ENCODE results near the gene SMAGP.
"Not testable (repeated sequence)": the region's sequence is repeated elsewhere in the genome, so short reads cannot be mapped to it uniquely, and the experiment has no call there.

The SMAGP gene

DNA sequence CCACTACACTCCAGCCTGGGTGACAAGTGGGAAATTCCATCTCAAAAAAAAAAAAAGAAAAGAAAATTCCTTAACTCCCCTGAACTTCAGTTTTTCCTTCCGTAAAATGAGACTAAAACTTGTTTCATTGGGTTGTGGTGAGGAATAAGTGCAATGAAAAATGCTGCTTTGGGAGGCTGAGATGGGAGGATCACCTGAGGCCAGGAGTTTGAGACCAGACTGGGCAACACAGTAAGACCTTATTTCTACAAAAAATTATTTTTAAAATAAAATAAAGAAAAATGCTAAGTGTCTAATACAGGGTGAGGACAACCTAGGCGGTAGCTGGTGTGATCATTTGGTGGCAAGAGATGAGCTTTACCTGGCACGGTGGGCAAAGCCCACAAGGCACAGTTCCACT is 6.9 kb downstream of the SMAGP start:
- DNase-seq, result no peak

- DNase-seq, result no peak
Observed at GRCh38 chr12:51262758-51263177, 7.4 kb downstream of the SMAGP start.

GRCh38 chr12:51259600-51259999 is 10.6 kb downstream of the SMAGP start:
- DNase-seq, result not testable (repeated sequence)

DNA sequence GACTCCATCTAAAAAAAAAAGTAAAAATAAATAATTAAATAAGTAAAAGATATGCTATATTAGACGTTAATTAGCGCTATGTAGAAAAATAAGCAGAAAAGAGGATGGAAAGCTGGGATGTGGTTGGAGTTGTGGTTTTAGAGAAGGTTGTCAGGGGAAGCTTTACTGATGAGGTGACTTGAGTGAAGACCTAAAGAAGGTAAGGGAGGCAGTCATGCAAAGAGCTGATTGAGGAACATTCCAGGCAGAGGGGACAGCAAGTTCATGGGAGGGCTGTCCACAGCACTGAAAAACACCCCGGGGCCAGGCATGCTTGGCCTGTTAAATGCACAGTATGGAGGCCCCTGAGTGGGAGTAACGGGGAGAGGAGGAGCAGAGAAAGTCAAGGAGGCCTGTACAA is 15.7 kb downstream of the SMAGP start:
- no peak for DNase-seq

DNA sequence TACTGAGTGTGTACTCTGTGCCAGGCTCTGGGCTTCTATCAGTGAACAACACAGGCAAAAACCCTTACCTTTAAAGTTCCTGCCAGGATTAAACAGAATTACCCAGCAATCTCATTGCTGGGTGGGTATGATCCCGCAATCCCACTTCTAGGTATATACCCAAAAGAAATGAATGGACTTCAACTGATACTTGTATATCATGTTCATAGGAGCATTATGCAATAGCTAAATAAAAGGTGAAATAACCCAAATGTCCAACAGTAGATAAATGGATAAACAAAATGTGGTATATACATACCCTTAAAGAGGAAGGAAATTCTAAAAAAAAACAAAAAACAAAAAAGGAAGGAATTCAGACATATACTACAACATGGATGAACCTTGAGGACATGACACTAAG is 16.9 kb downstream of the SMAGP start:
- DNase-seq, result no peak

DNA sequence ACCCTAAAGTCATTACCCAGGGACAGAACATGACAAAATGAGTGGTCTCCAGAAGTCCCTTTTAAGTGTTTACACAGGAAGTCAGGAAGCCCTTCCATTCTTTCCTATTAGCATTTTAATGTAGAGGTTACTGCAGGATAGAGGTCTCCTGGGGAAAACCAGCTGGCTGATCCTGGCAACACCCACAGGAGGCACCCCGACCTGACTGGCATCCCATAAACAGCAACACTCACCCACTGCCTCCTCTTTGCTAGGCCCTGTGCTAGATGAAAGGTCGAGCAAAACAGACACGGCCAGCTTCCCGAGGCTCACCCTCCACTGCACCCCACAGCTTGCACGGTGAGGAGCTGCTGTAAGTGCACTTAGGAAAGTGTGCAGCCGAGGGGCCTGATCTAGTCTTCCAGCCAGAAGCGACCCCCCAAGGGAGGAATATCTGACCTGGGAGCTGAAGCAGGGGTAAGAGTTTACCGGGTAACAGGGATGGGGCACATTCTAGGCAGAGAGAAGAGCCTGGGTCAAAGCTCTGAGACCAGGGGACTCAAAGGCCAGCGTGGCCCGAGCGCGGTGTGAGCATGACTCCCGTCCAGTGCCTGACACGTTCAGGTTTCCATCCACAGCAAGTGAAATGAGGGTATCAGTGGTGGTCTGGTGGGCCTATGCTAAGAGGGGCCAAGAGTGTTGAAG is 22.6 kb downstream of the SMAGP start:
- no peak for DNase-seq

- no peak for DNase-seq
Observed at GRCh38 chr12:51246254-51246853, 23.9 kb downstream of the SMAGP start.

- DNase-seq, result no peak
Observed at GRCh38 chr12:51245476-51246253, 24.6 kb downstream of the SMAGP start.

DNA sequence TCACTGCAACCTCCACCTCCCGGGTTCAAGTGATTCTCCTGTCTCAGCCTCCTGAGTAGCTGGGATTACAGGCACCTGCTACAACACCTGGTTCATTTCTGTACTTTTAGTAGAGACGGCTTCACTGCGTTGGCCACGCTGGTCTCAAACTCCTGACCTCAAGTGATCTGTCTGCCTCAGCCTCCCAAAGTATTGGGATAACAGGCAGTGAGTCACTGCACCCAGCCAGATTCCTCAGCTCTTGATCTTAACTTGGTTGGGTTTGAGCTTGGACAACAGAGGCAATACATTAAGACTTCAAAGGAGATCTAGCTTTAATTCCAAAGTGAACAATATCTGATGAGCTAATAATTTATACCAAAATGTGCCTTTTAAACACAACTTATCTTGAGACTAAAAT is 25.9 kb downstream of the SMAGP start:
- no peak for DNase-seq

- no peak for DNase-seq
Observed at GRCh38 chr12:51242876-51243275, 27.3 kb downstream of the SMAGP start.

- DNase-seq, result no peak
Observed at GRCh38 chr12:51242120-51242519, 28.1 kb downstream of the SMAGP start.

DNA sequence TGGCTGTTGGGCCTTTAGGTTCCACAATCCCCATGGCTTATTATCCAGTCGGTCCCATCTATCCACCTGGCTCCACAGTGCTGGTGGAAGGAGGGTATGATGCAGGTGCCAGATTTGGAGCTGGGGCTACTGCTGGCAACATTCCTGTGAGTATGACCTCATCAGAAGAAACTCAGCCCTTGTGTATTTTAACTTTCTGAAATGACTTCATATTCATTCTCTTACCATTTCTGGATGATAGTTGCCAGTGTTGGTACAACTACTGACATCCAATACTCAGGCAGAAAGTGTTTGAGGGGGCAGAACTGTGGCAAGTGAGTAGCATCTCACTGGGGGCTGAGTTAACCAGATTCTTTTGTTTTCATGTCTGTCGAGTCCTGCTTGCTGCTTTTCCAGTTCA is 29.2 kb downstream of the SMAGP start:
- no peak for DNase-seq

GRCh38 chr12:51238510-51239334 is 31.5 kb downstream of the SMAGP start, which contains the start of gene DAZAP2:
DAZAP2 (plus strand) TSS chr12:51238826; CDS start chr12:51238908, 82 bp downstream.
- DNase-seq, result peak; percentile 87

DNA sequence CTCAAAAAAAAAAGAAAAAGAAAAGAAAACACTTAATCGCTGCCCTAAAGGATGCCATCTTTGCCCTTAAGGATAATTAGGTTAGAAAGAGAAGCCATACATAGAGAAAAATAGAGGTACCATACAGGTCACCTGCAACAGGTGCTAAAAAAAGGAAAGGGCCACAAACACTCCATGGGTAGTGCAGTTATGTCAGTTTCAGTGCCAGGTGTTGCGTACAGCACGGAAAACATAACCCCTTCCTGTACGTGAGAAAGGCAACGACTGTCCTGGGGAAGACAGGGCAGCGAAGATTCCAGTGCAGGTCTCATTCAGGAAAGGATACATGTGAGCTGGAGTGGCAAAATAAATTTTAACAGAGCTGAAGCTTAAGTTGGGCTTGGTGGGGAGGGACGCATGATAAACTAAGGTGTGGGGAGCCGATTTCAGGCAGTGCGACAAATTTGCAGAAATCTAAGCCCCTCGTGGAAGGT is 32.1 kb downstream of the SMAGP start:
- DNase-seq, result no peak

DNA sequence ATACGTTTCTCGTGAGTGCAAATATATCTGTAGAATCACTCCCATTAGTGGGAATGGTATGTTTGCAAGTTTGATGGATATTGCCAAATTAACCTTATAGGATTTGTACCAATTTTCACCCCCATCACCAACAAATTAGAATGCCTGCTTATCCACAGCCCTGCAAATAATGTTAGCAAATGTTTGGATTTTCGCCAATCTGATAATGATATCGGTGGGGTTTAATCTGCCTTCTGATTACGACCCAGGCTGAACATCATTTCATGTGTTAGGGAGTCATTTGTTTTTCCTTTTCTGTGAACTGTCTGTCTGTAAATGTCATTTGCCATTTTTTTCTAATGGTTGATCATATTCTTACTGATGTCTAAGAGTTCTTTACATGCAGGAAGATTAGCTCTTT is 35.7 kb downstream of the SMAGP start:
- no peak for DNase-seq

GRCh38 chr12:51232642-51233041 is 37.6 kb downstream of the SMAGP start:
- DNase-seq, result no peak

DNA sequence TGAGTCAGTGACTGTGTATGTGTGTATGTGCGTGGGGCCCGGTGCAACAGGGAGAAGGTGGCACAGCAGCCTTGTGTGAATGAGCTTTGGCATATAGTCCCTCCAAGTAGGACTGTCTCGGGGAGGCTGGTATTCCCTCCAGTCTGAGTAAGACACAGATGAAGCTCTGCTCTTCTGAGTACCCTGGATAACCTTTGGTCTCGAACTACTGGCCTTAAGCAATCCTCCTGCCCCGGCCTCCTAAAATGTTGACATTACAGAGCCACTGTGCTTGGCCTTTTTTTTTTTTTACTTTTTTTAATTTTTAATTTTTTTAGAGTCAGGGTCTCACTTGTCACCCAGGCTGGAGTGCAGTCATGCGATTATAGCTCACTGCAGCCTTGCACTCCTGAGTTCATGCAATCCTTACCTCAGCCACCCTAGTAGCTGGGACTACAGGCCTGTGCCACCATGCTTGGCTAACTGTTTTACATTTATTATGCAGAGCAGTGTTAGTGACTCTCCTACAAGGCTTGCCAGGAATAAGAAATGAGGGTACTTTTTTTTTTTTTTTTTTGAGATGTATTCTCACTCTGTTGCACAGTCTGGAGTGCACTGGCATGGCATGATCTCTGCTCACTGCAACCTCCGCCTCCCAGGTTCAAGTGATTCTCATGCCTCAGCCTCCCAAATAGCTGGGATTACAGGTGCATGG is 41.0 kb downstream of the SMAGP start:
- no peak for DNase-seq

GRCh38 chr12:51227962-51228361 is 42.3 kb downstream of the SMAGP start:
- no peak for DNase-seq

DNA sequence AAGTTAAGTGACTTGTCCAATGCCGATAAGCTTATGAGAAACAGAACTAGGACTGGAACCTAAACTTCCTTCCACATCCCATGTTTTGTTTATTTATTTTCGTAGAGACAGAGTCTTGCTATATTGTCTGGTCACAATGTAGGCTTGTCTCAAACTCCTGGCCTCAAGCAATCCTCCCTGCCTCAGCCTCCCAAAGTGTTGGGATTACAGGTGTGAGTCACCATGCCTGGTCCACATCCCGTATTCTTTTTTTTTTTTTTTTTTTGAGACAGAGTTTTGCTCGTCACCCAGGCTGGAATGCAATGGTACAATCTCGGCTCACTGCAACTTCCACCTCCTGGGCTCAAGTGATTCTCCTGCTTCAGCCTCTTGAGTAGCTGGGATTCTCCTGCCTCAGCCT is 43.1 kb downstream of the SMAGP start:
- DNase-seq, result not testable (repeated sequence)

- no peak for DNase-seq
Observed at GRCh38 chr12:51225771-51226170, 44.4 kb downstream of the SMAGP start.

- no peak for DNase-seq
Observed at GRCh38 chr12:51225234-51225633, 45.0 kb downstream of the SMAGP start.

DNA sequence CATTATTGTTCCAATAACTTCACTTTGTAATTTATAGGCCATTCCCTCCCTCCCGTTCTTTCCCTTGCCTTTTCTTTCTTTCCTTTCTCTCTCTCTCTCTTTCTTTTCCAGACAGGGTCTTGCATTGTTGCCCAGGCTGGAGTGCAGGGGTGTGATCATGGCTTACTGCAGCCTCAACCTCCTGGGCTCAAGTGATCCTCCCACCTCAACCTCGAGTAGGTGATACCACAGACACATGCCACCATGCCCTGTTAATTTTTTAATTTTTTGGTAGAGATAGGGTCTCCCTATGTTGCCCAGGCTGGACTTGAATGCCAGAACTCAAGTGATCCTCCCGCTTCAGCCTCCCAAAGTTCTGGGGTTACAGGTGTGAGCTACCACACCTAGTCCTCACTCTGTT is 45.6 kb downstream of the SMAGP start:
- DNase-seq, result no peak

Measured in activated T-cell treated with anti-CD3 and anti-CD28 coated beads for 4 hours (primary cell).